ENCODE results near the gene MEIOB. TPM values are rescaled to one million over a fixed set of nuclear protein-coding genes. Genes with fewer than 3 reads are reported as not detected.

Gene MEIOB
- not detected in 2 replicates for polyA plus RNA-seq

GRCh38 chr16:1871974-1872635, at the start of gene MEIOB:
Gene MEIOB (minus strand): TSS chr16:1872164. CDS start chr16:1868175, 3,989 bp downstream.

GRCh38 chr16:1918351-1919326, 46.7 kb upstream of the MEIOB start, which contains the start of gene HS3ST6:
Gene HS3ST6 (minus strand): TSS chr16:1918415. CDS start chr16:1918323, 92 bp downstream.

GRCh38 chr16:1826691-1827573, 45.0 kb downstream of the MEIOB start, which contains the start of the genes FAHD1 and HAGH:
Gene FAHD1 (plus strand): TSS chr16:1827206. CDS start chr16:1827239, 33 bp downstream.
Gene HAGH (minus strand): TSS chr16:1826825. CDS start chr16:1826787, 38 bp downstream.

GRCh38 chr16:1793578-1794220, 78.3 kb downstream of the MEIOB start, which contains the start of gene IGFALS:
Gene IGFALS (minus strand): TSS chr16:1793705. CDS start chr16:1793652, 53 bp downstream.

Other genes starting within 250 kb of the MEIOB start
- 1.5 and 3.5 TPM in 2 replicates for gene JPT2, start 193.9 kb downstream of the MEIOB start, polyA plus RNA-seq
- 0.57 and 0.75 TPM in 2 replicates for gene MAPK8IP3, start 166.0 kb downstream of the MEIOB start, polyA plus RNA-seq
- gene NME3, start 100.6 kb downstream of the MEIOB start, polyA plus RNA-seq, result 23.9 and 25.4 TPM in 2 replicates
- gene EME2, start 99.4 kb downstream of the MEIOB start, polyA plus RNA-seq, result not detected in 2 replicates
- 18.2 and 21.2 TPM in 2 replicates for gene MRPS34, start 99.0 kb downstream of the MEIOB start, polyA plus RNA-seq
- 1.1 and 4.5 TPM in 2 replicates for gene SPSB3, start 89.6 kb downstream of the MEIOB start, polyA plus RNA-seq
- 5.2 and 6.6 TPM in 2 replicates for gene NUBP2, start 89.2 kb downstream of the MEIOB start, polyA plus RNA-seq
- not detected in 2 replicates for gene IGFALS, start 78.5 kb downstream of the MEIOB start, polyA plus RNA-seq
- 42.1 and 49.0 TPM in 2 replicates for gene HAGH, start 45.3 kb downstream of the MEIOB start, polyA plus RNA-seq
- gene FAHD1, start 45.0 kb downstream of the MEIOB start, polyA plus RNA-seq, result 18.6 and 20.8 TPM in 2 replicates
- gene HS3ST6, start 46.3 kb upstream of the MEIOB start, polyA plus RNA-seq, result not detected in 2 replicates
- 0.78 and 0.87 TPM in 2 replicates for gene MSRB1, start 71.0 kb upstream of the MEIOB start, polyA plus RNA-seq
- not detected in 2 replicates for gene RPL3L, start 82.5 kb upstream of the MEIOB start, polyA plus RNA-seq
- 199 and 231 TPM in 2 replicates for gene NDUFB10, start 87.4 kb upstream of the MEIOB start, polyA plus RNA-seq
- 110 and 121 TPM in 2 replicates for gene RPS2, start 92.7 kb upstream of the MEIOB start, polyA plus RNA-seq
- not detected in 2 replicates for gene RNF151, start 94.7 kb upstream of the MEIOB start, polyA plus RNA-seq
- gene TBL3, start 99.9 kb upstream of the MEIOB start, polyA plus RNA-seq, result 1.8 and 5.1 TPM in 2 replicates
- not detected in 2 replicates for gene NOXO1, start 109.3 kb upstream of the MEIOB start, polyA plus RNA-seq
- 1.4 and 2.1 TPM in 2 replicates for gene GFER, start 112.0 kb upstream of the MEIOB start, polyA plus RNA-seq
- 80.6 and 82.4 TPM in 2 replicates for gene SYNGR3, start 117.8 kb upstream of the MEIOB start, polyA plus RNA-seq
- gene ZNF598, start 137.7 kb upstream of the MEIOB start, polyA plus RNA-seq, result 0.11 and 0.16 TPM in 2 replicates
- gene NPW, start 147.6 kb upstream of the MEIOB start, polyA plus RNA-seq, result not detected in 2 replicates
- gene NHERF2, start 154.7 kb upstream of the MEIOB start, polyA plus RNA-seq, result 1.0 and 1.3 TPM in 2 replicates
- 8.1 and 19.5 TPM in 2 replicates for gene NTHL1, start 175.7 kb upstream of the MEIOB start, polyA plus RNA-seq
- gene TSC2, start 175.8 kb upstream of the MEIOB start, polyA plus RNA-seq, result 31.7 and 32.6 TPM in 2 replicates